Measurements from ENCODE around the gene KMT5C. TPM values are rescaled to one million over a fixed set of nuclear protein-coding genes. Genes with fewer than 3 reads are reported as not detected.

Gene KMT5C
- total and polyA plus RNA-seq, 2 experiments from 2014 or later = 14.2 to 34.3 TPM

DNA sequence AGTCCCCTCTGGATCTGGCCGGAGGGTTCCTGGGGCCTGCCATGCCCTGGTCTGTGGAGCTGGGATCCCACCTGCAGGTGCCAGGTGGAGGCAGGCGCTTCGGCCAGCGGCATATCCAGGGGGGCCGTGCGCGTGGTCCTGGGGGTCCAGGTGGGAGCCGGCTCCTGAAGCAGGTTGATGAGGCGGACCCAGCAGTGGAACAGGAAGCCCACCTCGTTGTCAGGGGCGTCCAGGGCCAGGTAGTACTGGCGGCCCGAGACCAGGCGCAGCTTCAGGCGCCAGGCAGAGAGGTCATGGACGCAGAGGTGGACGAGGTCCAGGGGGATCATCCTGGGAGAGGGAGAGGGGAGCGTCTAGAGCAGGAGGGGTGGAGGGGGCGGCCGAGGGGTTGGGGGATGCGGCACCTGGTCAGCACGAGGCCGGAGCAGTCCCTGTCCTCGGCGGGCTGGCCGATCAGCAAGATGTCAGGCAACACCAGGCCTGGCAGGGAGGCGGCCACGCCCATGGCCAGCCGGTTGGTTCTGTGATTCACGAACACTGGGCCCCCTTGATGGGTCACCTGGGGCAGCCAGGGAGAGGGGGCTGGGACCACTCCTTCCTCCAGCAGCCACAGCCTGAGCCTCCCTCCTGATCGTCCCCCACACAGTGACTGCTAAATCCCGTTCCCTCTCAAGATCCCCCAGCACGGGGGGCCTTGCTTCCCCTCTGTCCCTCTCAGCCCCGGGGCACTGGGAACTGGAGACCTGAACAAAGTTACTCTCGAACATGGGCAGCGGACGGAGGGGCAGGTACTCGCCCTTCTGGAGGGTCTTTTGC, 22.7 kb downstream of the KMT5C start (continued):
- no peak for TF ChIP-seq ZNF462 (CRISPR knock-in tag; IDR thresholded peaks at IDR 0.05)

GRCh38 chr19:55362990-55363716, 23.5 kb downstream of the KMT5C start, which contains the start of gene GARIN5B:
Gene GARIN5B, minus strand, starts transcription at chr19:55363260. Its CDS starts 194 bp downstream, at chr19:55363066.
- H3K4me1 ChIP-seq (ENCODE audit: insufficient read depth) = no peaks in the 10 kb centered on the region
- H3F3A ChIP-seq (replicated peaks; ENCODE audit: low read depth) = no peaks in the 10 kb centered on the region; the same call in 1 of the 2 replicates
- ATAC-seq = peak; percentile 54
- Mint-ChIP-seq H3K27ac (no peak within 1 kb of the TSS), H3K9me3 (no peaks in the 10 kb centered on the region; the same call in 2 of the 3 replicates), H3K27me3 (ENCODE audit: insufficient read depth, low read depth, poor library complexity) (peaks cover 27% of the 10 kb centered on the region), H3K4me1 (peaks cover 13% of the 10 kb centered on the region; the same call in 2 of the 3 replicates), H3K4me3 (no peak within 1 kb of the TSS; the same call in 2 of the 3 replicates), H3K36me3 (ENCODE audit: low read depth) (no peaks in the 10 kb centered on the region)
- peak within 1 kb of the TSS; percentile 43; the same call in 1 of the 2 replicates for H2AFZ ChIP-seq
- peaks cover 18% of the 10 kb centered on the region for H3K27me3 ChIP-seq (ENCODE audit: insufficient read depth)
- no peak within 1 kb of the TSS for H3K27ac ChIP-seq (ENCODE audit: low read depth)
- no peaks in the 10 kb centered on the region for H4K20me1 ChIP-seq (replicated peaks; ENCODE audit: insufficient read depth)
- H3K4me3 ChIP-seq = no peak within 1 kb of the TSS
- no peak for DNase-seq (ENCODE audit: low spot score)
- H3K4me2 ChIP-seq = 0 out of 2 replicates have a peak within 1 kb of the TSS, but pooled peaks have one; percentile 20
- H3K79me2 ChIP-seq (replicated peaks; ENCODE audit: insufficient read depth) = no peaks in the 10 kb centered on the region
- no peaks in the 10 kb centered on the region for H3K9me2 ChIP-seq (ENCODE audit: insufficient read depth)
- no peaks in the 10 kb centered on the region for H3K36me3 ChIP-seq (ENCODE audit: insufficient read depth)
- TF ChIP-seq, protein P1, sequence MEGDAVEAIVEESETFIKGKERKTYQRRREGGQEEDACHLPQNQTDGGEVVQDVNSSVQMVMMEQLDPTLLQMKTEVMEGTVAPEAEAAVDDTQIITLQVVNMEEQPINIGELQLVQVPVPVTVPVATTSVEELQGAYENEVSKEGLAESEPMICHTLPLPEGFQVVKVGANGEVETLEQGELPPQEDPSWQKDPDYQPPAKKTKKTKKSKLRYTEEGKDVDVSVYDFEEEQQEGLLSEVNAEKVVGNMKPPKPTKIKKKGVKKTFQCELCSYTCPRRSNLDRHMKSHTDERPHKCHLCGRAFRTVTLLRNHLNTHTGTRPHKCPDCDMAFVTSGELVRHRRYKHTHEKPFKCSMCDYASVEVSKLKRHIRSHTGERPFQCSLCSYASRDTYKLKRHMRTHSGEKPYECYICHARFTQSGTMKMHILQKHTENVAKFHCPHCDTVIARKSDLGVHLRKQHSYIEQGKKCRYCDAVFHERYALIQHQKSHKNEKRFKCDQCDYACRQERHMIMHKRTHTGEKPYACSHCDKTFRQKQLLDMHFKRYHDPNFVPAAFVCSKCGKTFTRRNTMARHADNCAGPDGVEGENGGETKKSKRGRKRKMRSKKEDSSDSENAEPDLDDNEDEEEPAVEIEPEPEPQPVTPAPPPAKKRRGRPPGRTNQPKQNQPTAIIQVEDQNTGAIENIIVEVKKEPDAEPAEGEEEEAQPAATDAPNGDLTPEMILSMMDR (conservative IDR thresholded peaks at IDR 0.05; ENCODE audit: low read depth in 2 of 2) = no peak
- no peak for TF ChIP-seq ZNF462 (CRISPR knock-in tag; IDR thresholded peaks at IDR 0.05)
- TF ChIP-seq EZH2 (IDR thresholded peaks at IDR 0.05; ENCODE audit: low read depth, unreplicated experiment) = no peak
- TF ChIP-seq CREB1 (CRISPR knock-in tag; IDR thresholded peaks at IDR 0.05; ENCODE audit: low read depth) = no peak

Data from GM23338 (cell line).